EL (cell line): ENCODE results near the gene RIC3.
"Not testable (repeated sequence)": the region's sequence is repeated elsewhere in the genome, so short reads cannot be mapped to it uniquely, and the experiment has no call there.

Source experiments
- DNase-seq: peaks from one replicate; pipeline ENCODE4 v3.0.0-alpha.2; 2016

The RIC3 gene

GRCh38 chr11:8186429-8186828, 17.6 kb upstream of the RIC3 start:
- no peak for DNase-seq

GRCh38 chr11:8183111-8183510, 14.3 kb upstream of the RIC3 start:
- DNase-seq, result no peak

GRCh38 chr11:8180469-8180868, 11.6 kb upstream of the RIC3 start:
- DNase-seq, result no peak

- no peak for DNase-seq
Observed at GRCh38 chr11:8178297-8178696, 9.5 kb upstream of the RIC3 start.

GRCh38 chr11:8177136-8177535, 8.3 kb upstream of the RIC3 start:
- no peak for DNase-seq

- DNase-seq, result no peak
Observed at GRCh38 chr11:8167796-8168195, 1.0 kb downstream of the RIC3 start.

GRCh38 chr11:8164746-8165145, 4.1 kb downstream of the RIC3 start:
- no peak for DNase-seq

- DNase-seq, result not testable (repeated sequence)
Observed at GRCh38 chr11:8161627-8162304, 7.1 kb downstream of the RIC3 start.

- DNase-seq, result no peak
Observed at GRCh38 chr11:8156877-8157276, 11.9 kb downstream of the RIC3 start.

GRCh38 chr11:8149726-8150125, 19.1 kb downstream of the RIC3 start:
- DNase-seq, result no peak

- no peak for DNase-seq
Observed at GRCh38 chr11:8138526-8138925, 30.3 kb downstream of the RIC3 start.

- DNase-seq, result no peak
Observed at GRCh38 chr11:8127447-8127846, 41.4 kb downstream of the RIC3 start.

- DNase-seq, result no peak
Observed at GRCh38 chr11:8126649-8127289, 42.1 kb downstream of the RIC3 start.

- no peak for DNase-seq
Observed at GRCh38 chr11:8122173-8122764, 46.6 kb downstream of the RIC3 start.

GRCh38 chr11:8111636-8112035, 57.2 kb downstream of the RIC3 start:
- DNase-seq, result no peak

- DNase-seq, result no peak
Observed at GRCh38 chr11:8110396-8110795, 58.4 kb downstream of the RIC3 start.

- no peak for DNase-seq
Observed at GRCh38 chr11:8109675-8110074, 59.1 kb downstream of the RIC3 start.

GRCh38 chr11:8108421-8108820, 60.4 kb downstream of the RIC3 start:
- DNase-seq, result no peak

- no peak for DNase-seq
Observed at GRCh38 chr11:8107642-8108041, 61.2 kb downstream of the RIC3 start.

- DNase-seq, result no peak
Observed at GRCh38 chr11:8106679-8107078, 62.1 kb downstream of the RIC3 start.

- DNase-seq, result no peak
Observed at GRCh38 chr11:8105666-8106065, 63.2 kb downstream of the RIC3 start.

GRCh38 chr11:8105133-8105532, 63.7 kb downstream of the RIC3 start:
- DNase-seq, result no peak

GRCh38 chr11:8103909-8104308, 64.9 kb downstream of the RIC3 start:
- no peak for DNase-seq

GRCh38 chr11:8102965-8103364, 65.9 kb downstream of the RIC3 start:
- no peak for DNase-seq
